ENCODE data around the gene FETUB.
"Not testable (repeated sequence)": the region's sequence is repeated elsewhere in the genome, so short reads cannot be mapped to it uniquely, and the experiment has no call there.

Gene FETUB

GRCh38 chr3:186679151-186679550 lies 39.0 kb downstream of the FETUB start:
- DNase-seq (ENCODE audit: low read depth), result no peak

GRCh38 chr3:186680869-186681268 lies 40.7 kb downstream of the FETUB start:
- DNase-seq (ENCODE audit: low read depth), result no peak

- no peak for DNase-seq (ENCODE audit: low read depth)
These were observed 42.6 kb downstream of the FETUB start for GRCh38 chr3:186682812-186683211.

GRCh38 chr3:186683979-186684378 lies 43.8 kb downstream of the FETUB start:
- DNase-seq (ENCODE audit: low read depth), result no peak

GRCh38 chr3:186686475-186686874 lies 46.3 kb downstream of the FETUB start:
- not testable (repeated sequence) for DNase-seq (ENCODE audit: low read depth)

- no peak for DNase-seq (ENCODE audit: low read depth)
These were observed 47.0 kb downstream of the FETUB start for GRCh38 chr3:186687120-186687651.

GRCh38 chr3:186690304-186690703 lies 50.1 kb downstream of the FETUB start:
- DNase-seq (ENCODE audit: low read depth), result not testable (repeated sequence)

GRCh38 chr3:186691676-186692075 lies 51.5 kb downstream of the FETUB start:
- DNase-seq (ENCODE audit: low read depth), result no peak

- no peak for DNase-seq (ENCODE audit: low read depth)
These were observed 53.6 kb downstream of the FETUB start for GRCh38 chr3:186693843-186694242.

- DNase-seq (ENCODE audit: low read depth), result no peak
These were observed 54.3 kb downstream of the FETUB start for GRCh38 chr3:186694288-186695032.

GRCh38 chr3:186696522-186696921 lies 56.3 kb downstream of the FETUB start:
- no peak for DNase-seq (ENCODE audit: low read depth)

- DNase-seq (ENCODE audit: low read depth), result no peak
These were observed 57.3 kb downstream of the FETUB start for GRCh38 chr3:186697510-186697909.

- no peak for DNase-seq (ENCODE audit: low read depth)
These were observed 60.1 kb downstream of the FETUB start for GRCh38 chr3:186700267-186700666.

GRCh38 chr3:186702451-186702850 lies 62.3 kb downstream of the FETUB start:
- not testable (repeated sequence) for DNase-seq (ENCODE audit: low read depth)

All from activated T-helper 1 cell treated with Interleukin-2 at 50 U/mL for 16 hours (primary cell).